ENCODE results near the gene ZNF385B.

ZNF385B gene

DNA sequence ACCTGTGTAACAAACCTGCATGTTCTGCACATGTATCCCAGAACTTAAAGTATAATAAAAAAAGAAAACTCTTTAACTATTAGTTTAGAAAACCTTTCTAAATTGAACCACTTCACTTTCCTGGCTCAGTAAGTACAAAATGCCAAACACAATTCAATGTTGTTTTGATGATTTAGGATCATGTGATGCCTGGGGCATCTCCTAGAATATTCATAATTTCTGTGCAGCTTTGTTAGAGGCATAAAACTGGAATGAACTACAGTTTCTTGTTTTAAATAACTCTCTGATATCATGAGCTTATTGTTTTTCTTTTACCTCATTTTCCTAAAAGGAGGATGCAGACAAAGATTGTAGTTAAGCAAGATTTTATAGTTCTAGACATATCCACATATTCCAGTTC, 457.8 kb downstream of the ZNF385B start:
- no peak for TF ChIP-seq FOXP2 (optimal IDR thresholded peaks at IDR 0.05; ENCODE audit: borderline replicate concordance, extremely low read depth, extremely low read length, insufficient read depth)
- no peak for TF ChIP-seq POLR2AphosphoS5 (IDR thresholded peaks at IDR 0.05; ENCODE audit: low read depth, low read length)
- no peak for TF ChIP-seq SIN3A (IDR thresholded peaks at IDR 0.05; ENCODE audit: borderline replicate concordance, insufficient read depth, low read length)
- TF ChIP-seq TAF1 (IDR thresholded peaks at IDR 0.05; ENCODE audit: borderline replicate concordance, insufficient read depth, low read length), result no peak
- TF ChIP-seq REST (IDR thresholded peaks at IDR 0.05; ENCODE audit: insufficient read depth in 1 of 2, low read depth in 2 of 2, low read length in 2 of 2), result no peak

GRCh38 chr2:179393481-179393880, 467.9 kb downstream of the ZNF385B start:
- no peak for TF ChIP-seq FOXP2 (optimal IDR thresholded peaks at IDR 0.05; ENCODE audit: borderline replicate concordance, extremely low read depth, extremely low read length, insufficient read depth)
- TF ChIP-seq SIN3A (IDR thresholded peaks at IDR 0.05; ENCODE audit: borderline replicate concordance, insufficient read depth, low read length), result no peak
- TF ChIP-seq TAF1 (IDR thresholded peaks at IDR 0.05; ENCODE audit: borderline replicate concordance, insufficient read depth, low read length), result no peak
- TF ChIP-seq POLR2AphosphoS5 (IDR thresholded peaks at IDR 0.05; ENCODE audit: low read depth, low read length), result no peak
- TF ChIP-seq REST (IDR thresholded peaks at IDR 0.05; ENCODE audit: insufficient read depth in 1 of 2, low read depth in 2 of 2, low read length in 2 of 2), result no peak
